Thymus (tissue), 11 donors: ENCODE data around the gene EPHB3. TPM values are rescaled to one million over a fixed set of nuclear protein-coding genes. Genes with fewer than 3 reads are reported as not detected.
A peak's percentile ranks its signal among the peaks of the same experiment; 100 is the strongest.

Experiments
- DNase-seq, 9 donors: peaks; one replicate each; pipeline ENCODE4 v3.0.0-alpha.2; 2013; ENCODE audit warnings: low spot score in 9 of 9, low read depth in 6 of 9, missing footprints in 1 of 9
- H3K27ac ChIP-seq, 2 donors: one replicate each; pipeline ENCODE4 v1.5.1; 2013; ENCODE audit warnings: control low read depth in 1 of 2, low read depth in 1 of 2, low read length in 1 of 2, mild to moderate bottlenecking in 1 of 2, moderate library complexity in 1 of 2
- H3K27me3 ChIP-seq, 2 donors: one replicate each; pipeline ENCODE4 v1.5.1; 2013; ENCODE audit warnings: low read length in 1 of 2; ENCODE audit not compliant: control insufficient read depth in 2 of 2, insufficient read depth in 1 of 2
- H3K36me3 ChIP-seq, 2 donors: one replicate each; pipeline ENCODE4 v1.5.1; 2013; ENCODE audit warnings: low read length in 1 of 2, mild to moderate bottlenecking in 1 of 2, moderate library complexity in 1 of 2; ENCODE audit not compliant: control insufficient read depth in 2 of 2, insufficient read depth in 2 of 2
- H3K4me1 ChIP-seq, 2 donors: one replicate each; pipeline ENCODE4 v1.5.1; 2013; ENCODE audit warnings: low read length in 2 of 2; ENCODE audit not compliant: control insufficient read depth in 2 of 2, insufficient read depth in 2 of 2
- H3K4me3 ChIP-seq, 2 donors: one replicate each; pipeline ENCODE4 v1.5.1; 2013; ENCODE audit warnings: low read length in 2 of 2, control low read depth in 1 of 2, mild to moderate bottlenecking in 1 of 2
- H3K9me3 ChIP-seq, 2 donors: one replicate each; pipeline ENCODE4 v1.5.1; 2013; ENCODE audit warnings: low read length in 1 of 2, mild to moderate bottlenecking in 1 of 2; ENCODE audit not compliant: control insufficient read depth in 2 of 2, insufficient read depth in 1 of 2
- WGBS: extraction: QIAGEN DNeasy Blood & Tissue Kit; methylation state at CpG from one replicate; pipeline ENCODE4 v1.1.7; 2013; 5-methylcytosine and 5-hydroxymethylcytosine counted together
- polyA plus RNA-seq: library from polyadenylated mRNA; stranded (reverse); fragments of 200-250 nt; gene quantifications from one replicate; pipeline ENCODE4 v1.2.3, GENCODE V29; 2013
- total RNA-seq: library from RNA; stranded (reverse); fragments of 120-200 nt; gene quantifications from one replicate; pipeline ENCODE4 v1.2.4, GENCODE V29; 2013
- donor health status: healthy.

The EPHB3 gene
- total and polyA plus RNA-seq, 2 donors = 1.1 to 1.3 TPM

- WGBS = 94% methylated on average over 6 of the region's 6 CpGs
- Histone ChIP-seq H3K4me1 (no peaks in the 10 kb centered on the region), H3K9me3 (no peaks in the 10 kb centered on the region), H3K4me3 (no peak overlapping the region), H3K27me3 (peaks cover 0 to 13% of the 10 kb centered on the region in 2 donors), H3K36me3 (no peaks in the 10 kb centered on the region), H3K27ac (no peak overlapping the region)
- DNase-seq = no peak
Observed at GRCh38 chr3:184552296-184552695, 9.3 kb upstream of the EPHB3 start.

GRCh38 chr3:184552863-184553262 is 8.7 kb upstream of the EPHB3 start:
- H3K36me3 ChIP-seq = no peaks in the 10 kb centered on the region
- H3K4me1 ChIP-seq = no peaks in the 10 kb centered on the region
- H3K4me3 ChIP-seq = no peak overlapping the region
- 98% methylated on average over 13 of the region's 13 CpGs for WGBS
- H3K27me3 ChIP-seq = peaks cover 0 to 15% of the 10 kb centered on the region in 2 donors
- no peak overlapping the region for H3K27ac ChIP-seq
- DNase-seq = no peak
- H3K9me3 ChIP-seq = no peaks in the 10 kb centered on the region

GRCh38 chr3:184553385-184553784 is 8.2 kb upstream of the EPHB3 start:
- 96% methylated on average over 4 of the region's 4 CpGs for WGBS
- peaks cover 0 to 20% of the 10 kb centered on the region in 2 donors for H3K27me3 ChIP-seq

GRCh38 chr3:184554461-184554860 is 7.1 kb upstream of the EPHB3 start:
- H3K4me1 ChIP-seq = no peaks in the 10 kb centered on the region
- H3K36me3 ChIP-seq = no peaks in the 10 kb centered on the region
- no peak overlapping the region for H3K4me3 ChIP-seq
- peaks cover 3 to 30% of the 10 kb centered on the region in 2 donors for H3K27me3 ChIP-seq
- WGBS = 94% methylated on average over 5 of the region's 5 CpGs
- H3K27ac ChIP-seq = no peak overlapping the region
- H3K9me3 ChIP-seq = no peaks in the 10 kb centered on the region
- no peak for DNase-seq

More at GRCh38 chr3:184553385-184553784, 8.2 kb upstream of the EPHB3 start:
- Histone ChIP-seq H3K36me3 (no peaks in the 10 kb centered on the region), H3K9me3 (no peaks in the 10 kb centered on the region), H3K4me1 (no peaks in the 10 kb centered on the region), H3K27ac (no peak overlapping the region), H3K4me3 (no peak overlapping the region)
- no peak for DNase-seq

GRCh38 chr3:184556582-184557347 is 4.8 kb upstream of the EPHB3 start:
- Histone ChIP-seq H3K4me1 (peaks cover 0 to 15% of the 10 kb centered on the region in 2 donors), H3K9me3 (peaks cover 0 to 5% of the 10 kb centered on the region in 2 donors), H3K4me3 (no peak overlapping the region), H3K36me3 (no peaks in the 10 kb centered on the region), H3K27ac (no peak overlapping the region), H3K27me3 (peaks cover 6 to 45% of the 10 kb centered on the region in 2 donors)
- DNase-seq = peak in 2 of 9 donors; percentile 18 to 62
- WGBS = 90% methylated on average over 15 of the region's 15 CpGs

- peaks cover 0 to 16% of the 10 kb centered on the region in 2 donors for H3K4me1 ChIP-seq
- 91% methylated on average over 7 of the region's 7 CpGs for WGBS
- peaks cover 13 to 51% of the 10 kb centered on the region in 2 donors for H3K27me3 ChIP-seq
- no peak for DNase-seq
- H3K9me3 ChIP-seq = peaks cover 0 to 6% of the 10 kb centered on the region in 2 donors
- no peaks in the 10 kb centered on the region for H3K36me3 ChIP-seq
- no peak overlapping the region for H3K27ac ChIP-seq
- H3K4me3 ChIP-seq = no peak overlapping the region
Observed at GRCh38 chr3:184557348-184557950, 4.1 kb upstream of the EPHB3 start.

- 89% methylated on average over 6 of the region's 6 CpGs for WGBS
- H3K36me3 ChIP-seq = no peaks in the 10 kb centered on the region
- H3K4me3 ChIP-seq = no peak overlapping the region
- H3K27me3 ChIP-seq = peaks cover 22 to 63% of the 10 kb centered on the region in 2 donors
- no peak overlapping the region for H3K27ac ChIP-seq
- peaks cover 0 to 16% of the 10 kb centered on the region in 2 donors for H3K4me1 ChIP-seq
- H3K9me3 ChIP-seq = peaks cover 0 to 6% of the 10 kb centered on the region in 2 donors
- no peak for DNase-seq
Observed at GRCh38 chr3:184558726-184559125, 2.9 kb upstream of the EPHB3 start.

- peaks cover 24 to 69% of the 10 kb centered on the region in 2 donors for H3K27me3 ChIP-seq
Observed at GRCh38 chr3:184559336-184559735, 2.2 kb upstream of the EPHB3 start.

GRCh38 chr3:184560531-184560930 is 1.1 kb upstream of the EPHB3 start:
- 92% methylated on average over 3 of the region's 3 CpGs for WGBS
- H3K27ac ChIP-seq = no peak overlapping the region
- H3K9me3 ChIP-seq = peaks cover 0 to 13% of the 10 kb centered on the region in 2 donors
- H3K4me3 ChIP-seq = no peak overlapping the region
- peaks cover 24 to 81% of the 10 kb centered on the region in 2 donors for H3K27me3 ChIP-seq
- H3K4me1 ChIP-seq = peaks cover 0 to 16% of the 10 kb centered on the region in 2 donors
- H3K36me3 ChIP-seq = no peaks in the 10 kb centered on the region
- no peak for DNase-seq

More at GRCh38 chr3:184559336-184559735, 2.2 kb upstream of the EPHB3 start:
- DNase-seq = no peak
- Histone ChIP-seq H3K27ac (no peak overlapping the region), H3K4me1 (peaks cover 0 to 16% of the 10 kb centered on the region in 2 donors), H3K4me3 (no peak overlapping the region), H3K36me3 (no peaks in the 10 kb centered on the region), H3K9me3 (peaks cover 0 to 6% of the 10 kb centered on the region in 2 donors)
- 93% methylated on average over 11 of the region's 11 CpGs for WGBS
